NCI-H748 (cell line): ENCODE data around the gene TSPAN5.

Experiments
- DNase-seq: peaks from one replicate; lab custom pipeline; 2025; ENCODE audit not compliant: unreplicated experiment; lab: John Stamatoyannopoulos, UW

The TSPAN5 gene

DNA sequence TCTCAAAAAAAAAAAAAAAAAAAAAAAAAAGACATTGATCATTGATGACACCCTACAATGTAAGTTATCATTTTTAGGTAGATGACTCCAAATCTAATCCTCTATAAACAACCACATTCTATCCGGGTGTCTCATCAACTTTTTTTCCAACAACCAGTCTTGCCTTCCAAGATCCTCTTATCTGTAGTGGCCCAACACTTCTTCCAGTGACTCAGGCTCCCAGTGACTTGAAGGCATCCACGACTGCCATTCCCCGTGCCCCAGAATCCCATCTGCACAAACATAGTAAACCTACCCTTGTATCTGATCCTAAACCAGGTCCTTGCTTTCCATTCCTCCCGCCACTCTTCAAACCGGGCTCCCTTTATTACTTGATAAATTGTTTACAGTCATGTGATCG, 15.6 kb upstream of the TSPAN5 start:
- DNase-seq: no peak

- no peak for DNase-seq
These were observed 14.9 kb upstream of the TSPAN5 start for GRCh38 chr4:98673288-98673644.

DNA sequence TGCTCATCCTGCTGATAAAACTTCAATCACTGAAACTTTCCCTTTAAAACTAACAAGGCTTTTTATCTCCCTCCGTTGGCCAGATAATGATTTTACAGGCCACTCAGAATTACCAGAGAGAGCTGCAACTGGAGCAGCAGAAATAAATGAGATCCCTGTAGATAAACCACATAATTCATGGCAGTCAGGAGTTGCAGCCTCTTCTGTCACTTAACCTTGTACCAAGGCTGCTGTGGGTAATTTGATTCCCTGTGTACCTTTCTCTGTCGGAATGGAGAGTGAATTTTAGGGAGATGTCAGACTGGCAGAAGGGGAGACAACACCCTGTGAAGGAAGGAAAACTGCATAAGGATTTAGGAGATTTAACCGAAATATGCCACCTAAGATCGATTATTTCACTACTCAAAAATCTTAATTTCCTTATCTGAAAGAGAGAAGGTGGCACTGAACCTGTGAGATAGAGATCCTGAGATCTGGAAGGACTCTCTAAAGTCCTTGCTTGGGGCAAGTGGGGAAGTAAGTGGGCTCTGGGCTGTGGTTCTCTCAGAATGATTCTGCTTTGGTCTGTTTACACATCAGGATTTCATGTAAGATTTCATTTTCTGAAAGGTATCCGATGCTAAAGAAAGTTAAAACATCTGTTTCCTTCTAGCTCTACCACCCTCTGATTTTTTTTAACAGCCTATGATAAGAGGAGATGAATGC, 14.3 kb upstream of the TSPAN5 start:
- DNase-seq: no peak

DNA sequence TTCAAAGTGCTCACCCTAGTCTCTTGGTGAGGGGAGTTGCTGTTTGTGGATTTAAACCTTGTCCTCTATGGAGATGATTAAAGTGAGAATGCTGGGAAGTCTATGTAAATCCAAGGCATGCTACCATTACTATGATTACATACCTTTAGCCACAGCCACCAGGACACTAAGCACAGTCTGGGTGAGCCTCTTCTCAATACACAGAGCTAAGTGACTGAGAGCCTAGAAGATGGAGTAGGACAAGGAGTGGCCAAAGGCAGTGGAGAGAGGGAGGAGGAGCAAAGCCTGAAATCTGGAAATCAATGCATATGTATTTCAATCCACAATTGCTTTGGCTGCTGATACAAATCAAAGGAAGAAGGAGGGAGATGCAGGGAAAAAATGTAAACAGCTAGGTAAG, 12.7 kb upstream of the TSPAN5 start:
- DNase-seq: no peak

DNA sequence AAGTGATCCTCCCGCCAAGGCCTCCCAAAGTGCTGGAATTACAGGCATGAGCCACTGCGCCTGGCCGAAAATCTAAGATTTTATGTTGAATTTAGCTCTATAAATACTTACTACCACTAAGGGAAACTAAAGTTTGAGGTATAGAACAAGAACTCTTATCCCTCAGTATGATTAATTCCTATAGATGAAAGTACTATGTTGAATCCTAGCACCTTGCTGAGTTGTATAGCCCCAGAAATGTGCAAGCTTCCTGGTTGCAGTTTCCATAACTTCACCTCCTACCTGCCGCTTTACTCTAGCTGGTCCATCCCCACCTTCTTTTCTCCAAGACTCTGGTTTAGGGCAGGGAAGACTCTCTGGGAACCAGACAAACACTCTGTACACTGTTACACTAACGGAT, 11.8 kb upstream of the TSPAN5 start:
- no peak for DNase-seq

GRCh38 chr4:98669577-98669976, 11.2 kb upstream of the TSPAN5 start:
- DNase-seq: no peak

DNA sequence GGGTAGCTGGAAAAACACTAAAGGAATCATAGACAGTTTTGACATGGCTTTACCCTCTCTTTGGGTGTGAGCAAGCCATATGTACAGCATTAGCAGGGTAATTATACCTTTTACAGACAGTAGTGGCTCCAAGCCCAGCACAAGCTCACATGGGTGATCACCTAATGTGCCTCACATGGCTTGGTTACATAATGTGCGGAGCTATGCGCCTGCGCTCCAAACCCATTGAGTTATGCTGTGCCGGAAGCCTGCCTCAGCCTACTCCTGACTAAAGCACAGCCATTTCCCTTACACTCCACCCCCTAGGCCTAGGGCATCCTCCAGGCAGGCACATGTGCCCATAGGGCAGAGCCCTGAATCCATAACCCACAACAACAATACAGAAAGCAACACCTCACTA, 6.5 kb upstream of the TSPAN5 start:
- peak; percentile 4 for DNase-seq

- no peak for DNase-seq
These were observed 5.0 kb upstream of the TSPAN5 start for GRCh38 chr4:98663226-98664006.

DNA sequence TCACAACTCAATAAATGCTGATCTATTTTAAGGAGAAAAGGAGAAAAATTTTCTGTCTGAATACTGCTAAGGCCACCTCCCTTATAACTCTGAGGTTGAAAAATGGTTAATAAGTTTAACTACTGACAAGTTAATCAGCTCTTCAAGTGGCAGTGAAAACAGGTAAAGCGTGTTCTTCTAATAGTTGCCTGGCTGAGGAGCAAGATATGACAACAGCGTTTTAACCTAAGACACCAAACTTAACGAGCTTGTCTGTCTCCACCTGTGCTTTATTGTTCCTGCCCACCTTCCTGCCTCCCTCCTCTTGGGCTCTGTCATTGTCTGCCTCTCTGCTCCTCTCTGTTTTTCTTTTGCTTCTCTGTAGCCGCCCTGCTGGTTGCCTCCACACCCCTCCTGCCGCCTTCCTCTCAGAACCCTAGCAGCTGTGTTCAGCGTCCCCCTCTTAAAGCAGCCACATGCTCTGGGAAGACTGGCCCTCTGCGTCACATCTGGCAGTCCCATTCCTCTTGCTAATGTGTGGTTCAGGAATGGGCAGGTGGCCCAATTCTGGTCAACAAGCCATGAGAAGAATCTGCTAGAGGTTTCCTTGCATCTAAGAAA, 4.3 kb upstream of the TSPAN5 start:
- peak; percentile 57 for DNase-seq

DNA sequence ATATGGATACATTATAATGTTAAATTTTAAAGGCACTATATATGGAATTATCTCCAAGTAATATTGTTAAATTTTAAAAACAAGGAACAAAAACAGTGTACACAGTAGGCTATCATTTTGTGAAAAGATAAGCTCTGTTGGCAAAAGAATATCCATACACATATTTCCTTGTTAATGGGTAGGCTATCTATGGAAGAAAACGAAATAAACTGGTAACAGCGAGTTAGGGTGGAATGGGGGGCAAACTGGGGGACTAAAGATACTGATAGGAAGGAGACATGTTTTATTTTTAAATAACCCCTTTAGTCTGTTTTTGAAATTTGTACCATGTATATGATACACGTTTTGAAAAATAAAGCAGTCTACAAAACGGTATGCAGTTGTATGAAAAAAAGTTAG, 3.6 kb upstream of the TSPAN5 start:
- DNase-seq: no peak

- peak; percentile 1 for DNase-seq
These were observed 3.1 kb upstream of the TSPAN5 start for GRCh38 chr4:98661371-98662054.

DNA sequence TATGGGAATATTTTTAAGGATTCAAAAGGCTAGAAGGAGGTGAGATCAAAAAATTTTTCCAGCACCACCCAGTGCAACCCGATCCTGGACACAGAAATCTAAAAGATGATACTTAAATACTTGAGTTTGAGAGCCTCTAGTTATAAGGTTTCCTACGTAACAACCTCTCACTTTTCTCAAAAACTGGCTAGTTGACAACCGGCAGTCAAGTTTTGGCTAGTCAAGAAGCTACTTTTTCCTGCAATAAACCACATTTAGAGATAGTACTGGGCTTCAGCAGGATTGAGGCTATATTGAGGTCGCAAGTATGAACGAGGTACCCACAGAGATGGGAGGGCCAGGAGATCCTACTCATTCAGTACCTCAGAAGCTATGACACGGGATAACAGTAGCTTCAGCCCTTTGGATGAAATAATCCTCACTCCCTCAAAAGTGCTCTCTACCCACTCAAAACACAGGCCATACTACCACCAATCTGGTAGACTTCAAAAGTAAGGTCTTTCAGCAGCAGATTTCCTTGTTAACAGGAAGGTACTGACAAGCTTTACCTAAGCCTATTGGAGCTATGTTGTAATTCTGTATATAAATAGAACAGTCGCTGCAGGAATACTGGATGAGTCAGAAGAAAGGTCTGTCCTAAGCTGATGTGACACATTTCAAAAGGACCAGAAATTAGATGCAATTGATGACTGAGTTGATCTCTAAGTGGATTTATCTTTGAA, 1.5 kb upstream of the TSPAN5 start:
- no peak for DNase-seq

- no peak for DNase-seq
These were observed 738 bp upstream of the TSPAN5 start for GRCh38 chr4:98659106-98659592.

DNA sequence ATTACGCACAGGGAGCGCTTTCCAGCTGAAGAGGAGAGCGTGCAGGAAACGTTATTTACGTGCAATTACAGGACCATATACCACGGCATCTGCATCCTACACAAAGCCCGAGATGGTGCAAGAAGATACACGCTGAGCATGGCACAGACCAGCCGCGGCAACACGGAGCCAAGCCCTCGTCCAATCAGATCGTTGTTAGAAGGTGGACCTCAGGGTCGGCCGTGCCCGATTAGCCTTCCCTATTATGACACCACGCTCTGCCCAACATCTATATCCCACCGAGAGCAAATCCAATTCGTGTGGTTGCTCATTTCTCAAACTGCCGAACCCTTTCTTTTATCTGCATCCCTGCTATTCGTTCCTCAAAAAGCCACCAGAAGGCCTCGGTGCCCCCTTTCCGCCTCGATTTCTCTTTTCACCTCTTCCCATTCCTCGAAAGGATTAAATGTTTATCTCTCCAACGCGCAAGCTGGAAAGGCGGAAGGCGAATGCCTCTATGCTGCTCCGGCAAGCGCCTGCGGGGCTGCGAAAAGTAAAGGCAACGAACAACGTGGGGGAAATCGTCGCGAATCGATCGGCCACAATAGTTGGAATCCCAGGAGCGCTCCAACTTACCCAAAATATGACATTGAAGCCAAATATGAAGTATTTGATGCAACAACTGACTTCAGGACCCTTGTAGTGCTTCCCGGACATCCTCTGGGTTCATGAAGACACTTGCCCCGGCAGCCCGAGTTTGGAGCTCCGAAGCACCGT, 702 bp downstream of the TSPAN5 start:
- peak; percentile 85 for DNase-seq

- no peak for DNase-seq
These were observed 1.5 kb downstream of the TSPAN5 start for GRCh38 chr4:98656886-98657285.

- no peak for DNase-seq
These were observed 2.0 kb downstream of the TSPAN5 start for GRCh38 chr4:98656443-98656842.

DNA sequence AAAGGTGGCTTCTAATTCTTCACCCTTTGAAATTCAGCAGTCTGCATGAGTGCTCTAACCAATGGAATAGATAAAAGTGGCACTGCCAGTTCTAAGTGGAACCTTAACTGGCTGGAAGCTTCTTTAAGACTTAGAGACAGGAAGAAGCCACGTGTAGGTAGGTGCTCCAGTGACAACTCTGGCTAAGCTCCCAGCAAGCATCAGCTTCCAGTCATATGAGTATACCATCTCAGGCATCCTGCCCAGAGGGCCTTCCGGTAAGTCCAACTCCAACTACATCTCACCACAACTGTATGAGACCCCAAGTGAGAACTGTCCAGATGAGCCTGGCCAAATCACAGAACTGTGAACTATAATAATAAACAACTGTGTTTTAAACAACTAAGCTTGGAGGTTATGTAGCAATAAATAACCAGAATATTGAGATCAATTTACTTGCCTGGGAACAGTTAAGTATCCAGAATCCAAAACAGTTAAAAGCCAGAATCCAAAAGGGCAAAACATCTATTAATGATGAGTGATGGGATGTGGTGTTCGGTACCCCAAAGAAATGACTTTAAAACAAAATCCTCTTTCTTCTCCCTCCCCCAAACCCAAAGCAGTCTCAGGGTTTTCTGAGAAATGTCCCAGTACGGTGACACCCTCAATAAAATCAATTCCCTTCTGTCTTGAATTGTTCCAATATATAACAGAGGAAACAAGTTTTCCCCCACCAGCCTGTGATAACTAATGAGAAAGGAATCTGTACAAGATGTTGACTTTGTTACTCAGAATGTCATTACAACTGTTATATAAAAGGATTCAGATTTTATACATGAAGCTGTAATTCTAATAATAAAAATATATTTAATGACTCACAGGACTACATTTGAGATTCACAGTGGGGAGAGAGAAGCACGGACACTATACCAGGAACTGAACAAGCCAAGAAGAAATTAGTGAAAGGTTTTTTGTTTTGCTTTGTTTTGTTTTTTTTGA, 4.2 kb downstream of the TSPAN5 start:
- no peak for DNase-seq

DNA sequence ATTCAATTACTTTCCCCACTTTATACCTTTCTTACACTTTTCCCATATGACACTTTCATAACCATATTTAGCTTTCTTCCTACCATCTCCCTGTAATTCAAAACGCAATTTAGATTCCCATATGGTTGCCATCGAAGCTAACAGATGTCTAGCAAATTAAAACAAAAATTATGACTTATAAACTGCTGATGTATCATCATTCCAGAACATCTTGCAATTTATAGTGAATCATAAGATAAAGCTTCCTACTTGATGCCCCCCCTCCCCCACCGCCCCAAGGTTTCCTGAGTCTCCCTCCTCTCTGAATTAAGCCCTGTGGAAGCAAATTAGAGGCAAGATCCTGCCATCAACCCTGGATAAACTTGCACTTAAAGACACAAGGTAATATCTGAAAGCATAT, 5.4 kb downstream of the TSPAN5 start:
- DNase-seq: no peak

DNA sequence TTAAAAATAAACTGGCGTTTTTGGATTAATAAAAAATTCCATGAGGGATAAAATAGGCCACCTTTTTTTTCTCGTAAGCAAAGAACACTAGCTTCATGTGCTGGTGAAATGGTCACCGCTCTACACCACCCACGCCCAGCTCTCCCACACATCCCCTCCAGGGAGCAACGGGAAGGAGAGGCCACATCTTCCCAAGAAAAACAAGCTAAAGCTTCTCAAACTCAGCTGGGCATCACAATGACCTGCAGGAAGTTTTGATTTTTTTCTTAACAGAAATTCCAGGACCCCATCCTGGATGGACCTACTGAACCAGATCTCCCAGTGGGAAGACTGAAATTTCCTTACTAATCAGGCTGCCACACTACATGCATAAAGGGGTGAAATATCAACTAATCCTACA, 9.8 kb downstream of the TSPAN5 start:
- no peak for DNase-seq
